ENCODE data around the gene PELI2. TPM values are rescaled to one million over a fixed set of nuclear protein-coding genes. Genes with fewer than 3 reads are reported as not detected.

The PELI2 gene
- total RNA-seq, 2 donors from 2014 or later, result 3.0 to 3.7 TPM

DNA sequence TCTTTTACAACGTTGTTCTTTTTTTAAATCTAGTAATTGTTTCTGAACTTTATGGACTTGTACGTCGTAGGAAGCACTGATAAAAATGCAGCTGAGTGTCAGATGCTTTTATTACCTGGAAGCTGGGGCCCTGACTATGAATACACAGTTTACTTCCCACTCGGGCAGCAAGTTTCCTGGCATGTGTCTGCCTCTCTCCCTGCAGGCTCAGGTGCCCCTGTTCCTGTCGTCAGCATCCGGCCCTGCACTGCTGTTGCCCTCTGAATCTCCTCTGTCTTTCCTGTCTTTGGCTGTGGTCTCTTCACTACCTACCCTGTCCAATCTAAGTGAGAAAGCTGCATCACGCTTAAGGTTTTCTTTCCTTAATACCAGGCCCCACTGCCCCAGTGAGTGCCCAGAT, 75.8 kb downstream of the PELI2 start:
- intact Hi-C loops (cut with DNase I), result no loop called here
- no peak for ATAC-seq
- DNase-seq, result no peak

DNA sequence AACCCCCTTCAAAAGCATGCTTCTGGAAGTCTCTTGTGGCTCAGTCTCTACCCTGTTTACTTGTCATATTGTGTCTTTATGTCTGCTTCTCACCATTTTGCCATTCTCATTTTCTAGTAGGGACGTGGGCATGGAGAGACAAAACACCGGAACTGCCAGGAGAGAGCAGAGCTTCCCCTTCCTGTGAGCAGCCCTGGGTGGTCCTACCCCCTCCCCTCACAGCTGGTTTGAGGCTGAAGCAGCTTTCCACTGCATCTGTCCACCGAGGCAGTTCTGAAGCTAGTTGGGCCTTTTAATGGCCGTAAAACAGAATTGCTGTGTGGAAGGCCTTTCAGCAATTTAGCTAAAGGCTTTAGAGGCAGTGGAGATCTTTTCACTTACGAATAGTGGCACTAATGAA, 77.0 kb downstream of the PELI2 start:
- ATAC-seq (no peak), DNase-seq (no peak)
- intact Hi-C loops (cut with DNase I), result no loop called here

DNA sequence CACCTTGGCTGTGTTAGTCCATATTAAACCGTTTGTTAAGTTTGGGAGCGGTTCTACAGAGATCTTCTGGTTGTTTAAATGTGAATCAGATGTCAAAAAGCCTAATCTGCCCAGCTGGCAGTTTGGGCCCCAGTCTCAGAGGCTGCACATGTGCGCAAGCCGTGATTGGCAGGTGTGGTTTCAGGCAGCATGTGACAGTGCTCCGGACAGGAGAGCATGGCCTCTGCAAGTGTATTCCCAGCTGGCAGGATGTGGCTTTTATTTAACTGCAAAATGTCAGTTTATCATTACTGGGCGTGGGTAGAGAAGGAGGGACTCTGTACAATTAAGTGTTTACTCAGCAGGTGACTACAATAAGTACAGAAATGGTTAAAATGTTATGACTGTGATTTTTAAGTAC, 77.5 kb downstream of the PELI2 start:
- intact Hi-C loops (cut with DNase I), result no loop called here
- peak; percentile 12 to 43 for ATAC-seq
- no peak for DNase-seq

DNA sequence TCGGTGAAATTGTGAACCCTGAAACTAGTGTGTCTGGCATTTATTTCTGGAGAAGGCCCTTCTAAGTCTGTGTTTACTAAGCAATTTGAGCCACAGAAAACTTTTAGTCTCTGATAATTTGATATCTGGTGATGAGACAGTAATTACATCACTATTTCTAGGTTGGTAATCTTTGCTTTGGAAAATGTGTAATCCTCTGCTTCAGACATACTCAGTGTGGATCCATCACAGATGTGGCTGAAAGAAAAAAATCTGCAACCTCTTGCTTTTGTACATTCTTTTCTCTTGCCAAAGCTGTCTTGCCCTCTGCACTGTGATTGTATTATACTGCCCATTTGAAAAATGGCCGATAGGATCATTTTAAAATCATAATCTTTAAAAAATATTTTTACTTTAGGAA, 78.1 kb downstream of the PELI2 start:
- intact Hi-C loops (cut with DNase I), result no loop called here
- no peak for DNase-seq
- ATAC-seq, result peak in 1 of 2 donors; percentile 42

DNA sequence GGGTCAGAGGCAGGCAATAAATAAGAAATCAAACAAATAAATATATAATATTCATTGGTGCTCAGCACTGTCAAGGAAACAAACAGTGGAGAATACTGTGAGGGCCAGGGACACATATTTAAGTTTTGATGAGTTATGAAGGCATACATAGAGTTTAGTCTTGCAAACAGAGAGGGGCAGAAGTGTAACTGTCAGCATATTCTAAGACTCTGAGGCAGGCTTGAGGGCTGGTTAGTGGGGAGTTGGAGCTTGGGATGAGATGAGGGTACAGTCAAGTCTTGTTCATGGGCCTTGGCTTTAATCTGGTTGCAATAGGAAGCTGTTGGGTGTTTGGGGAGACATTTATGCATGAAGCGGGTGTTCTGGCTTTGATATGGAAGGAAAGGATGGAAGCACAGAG, 78.9 kb downstream of the PELI2 start:
- ATAC-seq (no peak), DNase-seq (no peak)
- intact Hi-C loops (cut with DNase I), result no loop called here

DNA sequence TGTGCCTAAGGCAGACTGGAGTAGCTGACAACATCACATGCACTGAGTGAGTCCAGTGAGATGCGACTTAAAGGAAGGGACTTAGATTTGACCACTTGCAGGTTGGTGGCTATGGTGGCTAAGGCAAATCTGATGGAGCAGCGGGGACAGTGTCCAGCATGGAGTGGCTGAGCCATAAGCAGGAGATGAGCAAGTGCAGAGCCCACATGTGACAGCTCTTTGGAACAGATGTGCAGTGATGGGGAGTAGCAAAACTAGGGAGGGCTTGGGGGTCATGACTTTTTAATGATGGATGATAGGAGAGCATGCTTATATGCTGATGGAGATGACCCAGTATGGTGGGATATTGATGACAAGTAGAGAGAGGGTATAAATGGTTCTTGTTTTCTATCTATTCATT, 80.2 kb downstream of the PELI2 start:
- DNase-seq (no peak), ATAC-seq (no peak)
- intact Hi-C loops (cut with DNase I), result no loop called here

DNA sequence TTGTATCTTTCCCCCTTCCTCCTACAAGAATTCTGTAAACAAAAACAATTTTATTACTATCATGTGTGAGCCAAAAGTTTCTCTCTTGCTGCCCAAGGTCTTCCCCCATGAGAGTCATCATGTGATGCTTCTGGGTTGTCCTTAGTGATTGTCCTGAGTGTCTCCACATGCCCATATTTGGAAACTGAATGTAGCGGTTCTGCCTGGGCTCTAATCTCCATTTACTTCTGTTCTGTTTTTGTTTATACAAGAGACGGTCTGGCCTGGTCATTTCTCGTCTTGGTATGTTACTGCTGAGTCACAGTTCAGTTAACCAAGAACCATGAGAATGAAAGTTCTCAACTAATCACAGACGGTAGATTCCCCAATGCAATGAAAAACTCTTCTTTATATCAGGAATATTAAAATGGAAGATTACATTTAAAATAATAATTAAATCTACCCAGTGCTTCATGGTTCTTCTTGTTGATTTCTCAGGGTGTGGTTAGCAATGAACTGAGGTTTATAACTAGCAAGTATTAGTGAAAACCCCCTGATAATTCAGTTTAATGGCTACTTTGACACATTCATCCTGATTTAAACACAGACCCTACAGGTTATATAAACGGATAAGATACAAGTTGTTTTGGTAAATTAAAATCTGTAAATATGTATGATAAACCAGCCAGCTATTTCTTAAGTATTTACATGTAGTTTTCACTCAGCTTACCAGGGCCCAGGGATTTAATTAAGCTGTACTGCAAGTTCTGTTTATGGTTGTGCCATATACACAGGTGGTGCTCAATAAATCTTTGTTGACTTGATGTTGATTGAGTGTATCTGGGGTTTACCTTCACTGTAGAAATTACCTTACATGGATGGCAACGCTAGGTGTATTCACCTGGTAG, 81.1 kb downstream of the PELI2 start:
- ATAC-seq, result peak; percentile 91 to 92
- no peak for DNase-seq
- intact Hi-C loops (cut with DNase I), result no loop called here

DNA sequence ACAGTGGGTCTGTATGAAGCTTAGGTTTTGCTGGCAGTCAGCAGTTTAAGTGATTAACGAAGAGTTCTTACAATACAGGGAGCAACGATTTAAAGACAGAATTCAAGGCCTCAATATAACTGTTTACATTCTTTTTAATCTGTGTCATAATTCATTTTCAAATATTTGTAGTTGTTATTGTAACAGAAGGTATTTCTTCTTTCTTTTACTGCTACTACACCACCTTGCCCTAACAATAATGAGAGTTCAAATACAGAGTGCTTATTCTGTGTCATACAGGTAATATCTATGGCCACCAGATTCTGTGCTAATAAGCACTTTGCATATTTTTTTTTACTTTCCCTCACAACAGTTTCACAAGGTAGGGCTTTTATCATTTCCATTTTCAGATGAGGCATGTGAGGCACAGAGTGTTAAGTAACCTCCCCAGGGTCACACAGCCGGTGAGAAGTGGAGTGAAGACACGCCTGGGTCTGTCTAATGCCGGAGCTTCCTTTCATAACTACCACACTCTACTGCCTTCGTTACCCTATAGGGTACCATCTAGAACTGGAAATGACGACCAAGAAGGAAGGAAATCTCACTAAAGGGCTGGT, 81.9 kb downstream of the PELI2 start:
- DNase-seq (no peak), ATAC-seq (no peak)
- intact Hi-C loops (cut with DNase I), result no loop called here

DNA sequence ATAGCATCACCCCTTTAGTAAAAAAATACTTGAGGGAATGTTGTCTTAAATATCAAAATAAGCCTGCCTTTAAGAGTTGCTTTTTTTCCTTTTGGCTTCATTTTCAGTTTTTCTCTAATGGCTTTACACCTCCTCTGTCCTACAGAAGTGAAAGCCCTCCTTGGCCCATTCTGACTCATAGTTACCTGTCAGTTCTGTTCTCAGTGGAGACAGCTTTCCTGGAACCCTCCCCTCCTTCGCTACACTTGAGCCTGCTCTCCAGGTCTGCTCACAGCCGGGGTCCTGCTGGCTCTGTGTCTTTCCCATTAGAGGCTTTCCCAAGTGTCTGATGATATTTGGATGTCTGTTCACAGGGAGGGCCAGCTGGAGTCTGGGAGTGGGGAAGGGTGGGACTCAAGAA, 84.0 kb downstream of the PELI2 start:
- DNase-seq (no peak), ATAC-seq (no peak)
- intact Hi-C loops (cut with DNase I), result no loop called here

DNA sequence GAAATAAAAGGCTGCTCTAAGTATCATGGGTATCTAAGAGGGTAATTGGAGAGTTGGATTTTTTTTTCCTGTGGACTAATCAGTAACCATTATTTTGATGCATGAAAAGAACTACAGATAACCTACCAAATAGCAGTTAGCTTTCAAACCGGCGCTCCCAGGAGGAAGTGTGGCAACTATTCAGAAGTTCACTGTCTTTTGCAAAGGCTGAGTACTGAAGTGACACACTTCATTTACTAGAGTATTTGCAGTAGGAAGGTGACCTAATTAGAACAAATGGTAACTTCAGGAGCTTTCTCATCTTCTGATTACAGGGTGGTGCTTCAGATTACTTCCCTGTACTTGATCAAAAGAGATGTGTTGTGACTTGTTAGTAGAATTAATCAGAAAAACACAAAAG, 87.7 kb downstream of the PELI2 start:
- intact Hi-C loops (cut with DNase I), result no loop called here
- DNase-seq (no peak), ATAC-seq (no peak)

DNA sequence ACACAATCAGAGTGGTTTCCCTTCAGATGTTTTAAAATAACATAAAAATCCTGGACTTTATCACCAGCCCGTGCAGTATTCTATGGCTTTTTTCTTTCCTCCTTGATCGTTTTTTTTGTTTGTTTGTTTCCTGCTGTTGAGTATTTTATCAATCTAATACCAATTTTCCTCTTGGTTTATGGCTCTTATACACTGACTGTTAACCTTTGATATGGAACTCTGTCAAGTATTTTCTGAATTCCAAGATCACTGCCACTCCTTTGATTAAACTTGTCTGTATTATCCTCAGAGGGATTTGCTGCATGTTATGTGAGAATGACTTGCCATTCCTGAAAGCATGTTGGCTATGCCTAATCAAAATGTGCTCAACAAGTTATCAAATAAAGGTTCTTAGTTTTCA, 88.4 kb downstream of the PELI2 start:
- no peak for DNase-seq
- ATAC-seq, result no peak
- intact Hi-C loops (cut with DNase I), result no loop called here

DNA sequence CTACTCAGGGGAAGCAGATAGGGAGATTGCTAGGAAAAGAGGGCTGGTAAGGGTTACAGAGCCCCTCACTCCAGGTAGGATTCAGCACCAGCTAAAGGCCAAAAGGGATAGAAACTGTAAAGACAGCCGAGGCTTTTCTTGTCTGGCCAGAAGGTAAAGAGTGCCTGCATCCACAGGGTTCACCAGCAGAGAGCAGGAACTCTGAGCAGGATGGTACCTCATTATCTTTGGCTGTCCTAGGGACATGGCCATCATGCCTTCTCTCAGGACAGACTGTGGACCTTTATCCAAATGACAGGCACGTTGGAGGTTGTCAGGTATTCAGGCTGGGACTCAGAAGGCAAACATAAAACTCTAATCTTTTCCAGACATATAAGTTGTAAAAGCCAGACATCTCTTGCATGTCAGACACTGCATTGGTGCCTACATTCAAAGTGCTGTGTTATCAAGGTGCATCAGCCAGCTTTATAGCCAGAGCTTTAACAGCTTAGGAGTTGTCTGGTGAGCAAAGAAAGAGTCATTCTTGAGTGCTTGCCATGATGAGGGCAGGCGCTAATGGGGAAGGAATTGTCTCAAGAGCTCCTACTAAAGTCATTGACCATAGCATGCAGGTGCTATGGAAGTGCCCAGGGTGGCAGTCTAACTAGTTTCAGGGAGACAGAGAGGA, 89.5 kb downstream of the PELI2 start:
- no peak for ATAC-seq
- DNase-seq, result no peak
- intact Hi-C loops (cut with DNase I), result no loop called here

DNA sequence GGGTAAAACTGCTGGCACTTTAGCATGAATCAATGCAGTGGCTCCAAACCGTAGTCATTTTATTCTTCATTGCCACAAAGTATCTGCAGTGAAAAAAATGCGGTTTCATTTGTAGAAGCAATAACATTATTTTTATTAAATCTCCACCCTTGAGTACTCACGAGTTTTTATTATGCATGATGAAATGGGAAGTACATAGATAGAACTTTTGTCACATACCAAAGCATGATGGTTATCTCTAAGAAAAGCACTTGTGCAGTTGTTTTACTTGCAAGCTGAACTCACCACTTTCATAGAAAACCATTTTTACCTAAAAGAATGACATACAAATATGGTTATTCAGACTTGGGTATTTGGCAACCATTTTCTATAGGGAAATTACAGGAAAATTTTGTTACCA, 90.3 kb downstream of the PELI2 start:
- no peak for ATAC-seq
- DNase-seq, result no peak
- intact Hi-C loops (cut with DNase I), result no loop called here

DNA sequence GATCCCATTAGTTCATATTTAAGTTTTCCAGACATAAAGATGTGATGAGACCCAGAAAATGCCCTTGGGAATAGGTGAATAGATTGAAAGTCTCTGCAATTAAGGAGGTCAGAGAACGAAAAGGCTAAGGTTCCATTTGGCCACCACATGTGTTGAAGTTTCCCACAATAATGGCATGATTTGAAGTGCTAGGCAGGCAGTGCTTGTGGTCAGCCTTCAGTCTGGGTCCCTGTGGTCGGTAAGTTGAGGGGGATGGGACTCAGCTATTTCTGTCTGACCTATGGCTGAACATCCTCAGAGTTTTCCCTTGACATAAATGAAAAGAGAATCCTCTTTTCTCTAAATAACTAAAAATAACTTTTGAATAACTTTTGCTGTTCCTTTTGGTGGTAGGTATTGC, 92.4 kb downstream of the PELI2 start:
- ATAC-seq (no peak), DNase-seq (no peak)
- intact Hi-C loops (cut with DNase I), result no loop called here

DNA sequence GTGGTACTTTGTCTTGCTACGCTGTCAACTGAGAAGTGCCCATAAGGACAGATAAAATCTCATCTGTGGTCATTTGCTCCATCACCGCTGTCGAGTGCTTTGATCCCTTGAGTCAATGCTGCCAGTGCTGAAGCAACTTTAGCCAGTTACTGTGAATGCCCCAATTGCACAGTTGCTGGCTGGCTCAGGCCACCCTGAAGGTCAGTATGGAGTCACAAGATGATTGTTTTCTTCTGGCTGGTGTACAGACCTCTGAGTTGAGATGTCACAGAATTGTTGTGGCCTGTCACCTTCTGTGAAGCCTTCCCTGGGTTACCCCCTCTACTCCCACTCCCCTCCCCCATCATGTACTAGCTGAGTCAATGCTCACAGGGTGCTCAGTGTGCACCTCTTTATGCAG, 92.9 kb downstream of the PELI2 start:
- no peak for ATAC-seq
- intact Hi-C loops (cut with DNase I), result no loop called here
- no peak for DNase-seq

DNA sequence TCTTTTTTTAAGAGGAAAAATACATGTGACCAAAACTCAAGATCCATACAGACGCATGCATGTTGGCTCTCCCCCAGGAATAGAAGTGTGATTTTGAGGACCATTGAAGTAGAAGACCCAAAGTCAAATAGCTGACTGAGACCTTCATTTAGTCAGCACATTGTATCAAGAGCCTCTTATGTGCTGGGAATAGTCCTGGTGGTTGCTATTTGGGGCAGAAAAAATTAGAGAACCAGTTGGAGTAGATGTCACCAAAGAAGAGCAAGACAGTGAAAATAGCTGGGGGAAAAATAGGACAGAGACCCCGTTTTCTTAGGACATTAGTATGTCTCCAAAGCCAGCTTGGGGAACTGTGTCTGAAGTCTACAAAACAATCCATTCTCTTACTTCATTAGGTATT, 93.6 kb downstream of the PELI2 start:
- intact Hi-C loops (cut with DNase I), result no loop called here
- ATAC-seq (no peak), DNase-seq (no peak)

DNA sequence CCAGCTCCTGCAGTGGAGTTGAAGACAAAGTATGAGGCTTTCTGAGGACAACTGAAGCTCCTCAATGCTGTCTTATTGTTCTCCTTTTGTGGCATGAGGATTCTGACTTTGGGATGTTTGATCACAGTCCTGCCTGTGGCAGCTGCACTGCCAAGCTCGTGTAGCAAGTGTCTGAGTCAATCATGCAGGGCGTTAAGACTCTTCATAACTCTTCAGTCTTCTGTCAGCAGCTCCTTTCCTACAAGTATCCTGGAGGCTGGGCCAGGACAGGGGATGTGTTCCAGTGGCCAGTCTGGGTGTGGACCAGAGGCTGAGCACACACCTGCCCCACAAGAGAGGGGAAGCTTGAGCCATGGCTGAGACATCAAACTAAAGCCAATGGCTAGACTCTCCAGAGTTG, 94.3 kb downstream of the PELI2 start:
- peak in 1 of 2 donors; percentile 34 for ATAC-seq
- intact Hi-C loops (cut with DNase I), result no loop called here
- no peak for DNase-seq

DNA sequence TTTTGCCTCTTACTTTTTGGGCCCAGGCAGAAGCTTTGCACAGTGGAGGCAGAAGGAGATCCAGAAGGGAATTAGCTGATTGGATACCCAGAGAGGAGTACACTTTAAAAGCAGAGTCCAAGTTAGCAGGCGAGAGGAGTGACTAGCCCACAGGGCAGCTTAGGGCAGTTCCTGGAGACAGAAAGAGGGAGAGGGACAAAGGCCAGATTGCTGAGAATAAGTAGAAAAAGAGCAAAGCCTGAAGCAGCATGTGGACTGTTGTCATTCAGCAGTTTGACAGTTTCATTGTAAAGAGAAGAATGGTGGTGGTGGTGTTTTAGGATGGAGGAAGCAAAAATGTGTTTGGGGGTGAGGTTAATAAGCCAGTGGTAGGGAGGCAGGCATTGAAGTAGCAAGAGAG, 95.1 kb downstream of the PELI2 start:
- intact Hi-C loops (cut with DNase I), result no loop called here
- ATAC-seq (no peak), DNase-seq (no peak)

DNA sequence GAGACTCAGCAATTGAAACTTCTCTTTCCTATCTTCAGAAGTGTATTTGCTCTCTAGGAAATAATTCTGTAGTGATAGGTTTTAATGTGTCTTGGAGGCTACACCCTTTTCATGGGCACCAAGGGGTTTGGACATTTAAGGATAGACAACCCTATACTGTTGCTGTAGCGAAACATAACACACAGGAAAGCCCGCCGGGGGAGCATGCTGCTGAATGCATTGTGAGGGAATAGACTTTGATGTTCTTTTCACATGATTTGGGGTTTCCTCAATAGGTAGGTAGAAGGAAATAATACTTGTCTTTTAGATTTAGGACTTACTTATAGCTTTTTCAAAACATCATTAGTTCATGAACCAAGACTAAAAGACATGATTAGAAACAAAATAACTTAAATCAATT, 97.0 kb downstream of the PELI2 start:
- DNase-seq, result no peak
- no peak for ATAC-seq
- intact Hi-C loops (cut with DNase I), result no loop called here

DNA sequence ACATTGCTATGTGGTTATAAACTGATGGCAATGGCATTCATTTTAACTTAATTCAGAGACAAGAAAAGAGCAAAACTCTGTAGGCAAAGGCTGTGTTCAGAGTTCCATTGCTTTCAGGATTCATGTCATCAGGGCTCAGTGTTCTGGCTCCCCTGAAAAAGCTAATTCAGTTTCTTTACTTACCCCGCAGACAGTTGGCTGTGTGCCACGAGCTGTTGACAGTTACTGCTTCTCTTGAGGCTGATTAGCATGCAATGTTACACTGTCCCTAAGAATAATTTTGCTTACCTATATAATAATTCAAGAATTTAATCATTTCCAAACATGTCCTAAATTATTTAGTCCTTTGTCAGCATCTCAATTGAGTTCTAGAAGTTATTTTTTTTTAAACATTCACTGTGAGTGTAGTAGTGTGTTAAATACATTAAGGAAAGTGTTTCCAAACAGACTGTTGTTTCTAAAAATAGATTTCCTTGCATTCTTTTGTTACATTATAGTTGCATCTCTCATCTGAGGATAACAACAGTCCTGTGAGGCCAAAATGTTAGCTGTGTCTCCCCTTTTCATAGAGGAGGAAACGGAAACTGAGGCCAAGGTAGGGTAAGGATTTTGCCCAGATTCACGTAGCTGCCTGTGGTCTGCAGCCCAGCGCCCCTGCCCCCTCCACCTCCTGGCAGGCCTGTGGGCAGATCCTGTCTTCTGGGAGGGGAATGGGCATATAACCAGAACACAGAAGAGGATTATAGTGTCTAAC, 98.6 kb downstream of the PELI2 start:
- DNase-seq, result peak; percentile 78
- intact Hi-C loops (cut with DNase I), result no loop called here
- ATAC-seq, result no peak
